ENCODE measurements around the gene HSPB3. TPM values are rescaled to one million over a fixed set of nuclear protein-coding genes. Genes with fewer than 3 reads are reported as not detected.

HSPB3 gene
- total and polyA plus RNA-seq, 9 donors: 0.58 to 3.8 (median 2.1) TPM; not detected in 2

DNA sequence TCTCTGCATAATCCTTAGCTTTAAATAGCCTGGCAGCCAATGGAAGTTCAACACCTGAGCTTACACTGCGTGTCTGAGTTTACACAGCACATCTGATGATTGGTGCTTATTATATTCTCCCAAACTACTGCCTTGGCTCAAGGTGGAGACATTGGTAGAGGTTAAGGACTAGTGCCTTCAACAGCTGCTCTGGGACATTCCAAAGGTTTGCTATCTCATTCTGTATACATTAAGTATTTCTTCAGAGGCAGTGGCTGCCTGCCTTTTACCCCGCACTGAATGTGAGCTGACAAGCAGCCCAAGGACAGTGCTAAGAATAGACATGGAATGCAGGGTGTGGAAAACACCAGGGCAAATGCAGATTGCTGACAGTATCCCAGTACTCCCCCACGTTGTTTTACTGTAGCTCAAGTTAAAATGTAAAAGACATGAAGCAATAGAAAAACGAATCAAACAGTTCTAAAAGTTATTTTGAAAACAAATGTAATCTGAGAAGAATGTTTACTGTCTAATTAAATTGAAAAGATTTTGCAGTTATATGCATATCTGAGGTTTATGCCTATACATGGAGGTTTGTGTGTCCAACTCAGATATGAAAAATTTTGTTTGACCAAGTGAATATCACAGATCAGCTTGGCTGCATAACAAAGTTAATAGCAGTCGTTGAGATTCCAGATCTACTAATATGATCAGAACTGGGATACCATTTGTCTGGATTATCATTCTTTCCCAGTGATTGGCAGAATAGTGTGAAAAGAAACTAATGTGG is 1.8 kb downstream of the HSPB3 start:
- no peak for TF ChIP-seq EP300 (IDR thresholded peaks at IDR 0.05)
- no peak for TF ChIP-seq CTCF (IDR thresholded peaks at IDR 0.05)
- TF ChIP-seq POLR2A (IDR thresholded peaks at IDR 0.05): no peak
- WGBS, 3 donors: 2 to 9% (median 5%) methylated on average over 5 of the region's 5 CpGs
- H3K9me3 ChIP-seq: no peaks in the 10 kb centered on the region
- H3K4me1 ChIP-seq (ENCODE audit: insufficient read depth): peaks cover 17% of the 10 kb centered on the region
- H3K4me3 ChIP-seq: no peak overlapping the region
- intact Hi-C loops (cut with DNase I): no loop called here
- H3K36me3 ChIP-seq: no peaks in the 10 kb centered on the region
- H3K27ac ChIP-seq: peak overlapping the region in 1 of 2 donors; percentile 40
- H3K27me3 ChIP-seq: no peaks in the 10 kb centered on the region
- DNase-seq: peak; percentile 17 to 39 (median 26)

GRCh38 chr5:54458221-54458620 is 2.7 kb downstream of the HSPB3 start:
- H3K27me3 ChIP-seq: no peaks in the 10 kb centered on the region
- WGBS, 3 donors: 90 to 97% (median 92%) methylated on average over 2 of the region's 2 CpGs
- TF ChIP-seq POLR2A (IDR thresholded peaks at IDR 0.05): no peak
- TF ChIP-seq CTCF (IDR thresholded peaks at IDR 0.05): no peak
- TF ChIP-seq EP300 (IDR thresholded peaks at IDR 0.05): no peak
- H3K9me3 ChIP-seq: no peaks in the 10 kb centered on the region
- DNase-seq: no peak
- peaks cover 17% of the 10 kb centered on the region for H3K4me1 ChIP-seq (ENCODE audit: insufficient read depth)
- no peaks in the 10 kb centered on the region for H3K36me3 ChIP-seq
- H3K4me3 ChIP-seq: no peak overlapping the region
- intact Hi-C loops (cut with DNase I): no loop called here
- H3K27ac ChIP-seq: no peak overlapping the region

DNA sequence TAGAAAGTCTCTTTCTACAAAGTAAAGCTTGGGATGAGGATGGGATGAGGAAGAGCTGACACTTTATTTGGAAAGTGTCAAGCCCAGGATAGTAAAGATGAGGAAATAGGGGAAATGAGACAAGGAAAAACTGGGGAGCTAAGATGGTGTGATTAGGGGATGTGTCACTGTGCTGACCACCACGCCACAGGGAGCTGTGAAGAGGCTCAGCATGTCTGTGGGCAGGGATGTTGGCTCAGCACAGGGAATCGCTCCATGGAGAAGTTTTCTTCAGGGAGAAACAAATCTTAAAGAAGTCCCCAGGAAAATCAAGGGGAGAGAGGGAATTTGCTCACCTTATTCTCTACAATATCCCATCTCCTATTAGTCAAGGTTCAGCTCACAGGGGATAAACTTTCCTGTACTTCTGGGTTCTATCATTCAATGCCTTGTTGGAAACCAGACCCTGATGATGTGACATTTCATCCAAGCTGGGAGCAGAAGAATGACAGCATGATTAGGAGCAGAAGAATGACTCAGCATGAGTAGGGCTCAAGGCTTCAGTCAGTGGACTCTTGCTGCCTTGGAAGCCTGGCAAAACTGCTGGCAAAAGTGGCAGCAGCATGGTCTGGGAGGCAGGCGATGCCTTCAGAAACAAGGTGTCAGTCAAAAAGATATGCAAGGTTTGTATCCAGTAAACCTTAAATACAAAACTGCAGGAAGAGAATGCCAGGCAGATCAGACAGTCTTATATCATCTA is 4.9 kb downstream of the HSPB3 start:
- no peak overlapping the region for H3K27ac ChIP-seq
- H3K27me3 ChIP-seq: no peaks in the 10 kb centered on the region
- peaks cover 12% of the 10 kb centered on the region for H3K4me1 ChIP-seq (ENCODE audit: insufficient read depth)
- DNase-seq: no peak
- no peaks in the 10 kb centered on the region for H3K36me3 ChIP-seq
- H3K4me3 ChIP-seq: no peak overlapping the region
- intact Hi-C loops (cut with DNase I): no loop called here
- WGBS, 3 donors: 93 to 96% (median 95%) methylated on average over 3 of the region's 3 CpGs
- no peaks in the 10 kb centered on the region for H3K9me3 ChIP-seq
- TF ChIP-seq EP300 (IDR thresholded peaks at IDR 0.05): no peak
- TF ChIP-seq CTCF (IDR thresholded peaks at IDR 0.05): no peak
- TF ChIP-seq POLR2A (IDR thresholded peaks at IDR 0.05): no peak

- intact Hi-C loops (cut with DNase I): no loop called here
- H3K9me3 ChIP-seq: no peaks in the 10 kb centered on the region
- 76 to 77% (median 76%) methylated on average over 5 of the region's 5 CpGs for WGBS, 3 donors
Observed at GRCh38 chr5:54462281-54462680, 6.8 kb downstream of the HSPB3 start.

More at GRCh38 chr5:54462281-54462680, 6.8 kb downstream of the HSPB3 start:
- H3K27me3 ChIP-seq: no peaks in the 10 kb centered on the region
- no peak overlapping the region for H3K4me3 ChIP-seq
- H3K4me1 ChIP-seq (ENCODE audit: insufficient read depth): peaks cover 4% of the 10 kb centered on the region
- H3K36me3 ChIP-seq: no peaks in the 10 kb centered on the region
- H3K27ac ChIP-seq: no peak overlapping the region
- no peak for DNase-seq
- no peak for TF ChIP-seq CTCF (IDR thresholded peaks at IDR 0.05)
- no peak for TF ChIP-seq EP300 (IDR thresholded peaks at IDR 0.05)
- TF ChIP-seq POLR2A (IDR thresholded peaks at IDR 0.05): no peak

All from ovary (tissue), 9 donors.